GM23338 (cell line): ENCODE results near the gene TLE6. TPM values are rescaled to one million over a fixed set of nuclear protein-coding genes. Genes with fewer than 3 reads are reported as not detected.

Source experiments
- ATAC-seq: fragments of 200-7000 bp; cut with Tn5 transposase; 3 replicates; pipeline ENCODE4 v1.9.1; 2020
- DNase-seq: peaks from one replicate; pipeline ENCODE4 v3.0.0-alpha.2; 2015; ENCODE audit warnings: low spot score
- H2AFZ ChIP-seq: fragments of 200-600 bp; sonication (generic); 2 replicates; pipeline ENCODE4 v1.8.0; 2016; ENCODE audit warnings: antibody characterized with exemption, mild to moderate bottlenecking, moderate library complexity
- H3F3A ChIP-seq: fragments of 200-600 bp; sonication (generic); replicated peaks from 2 replicates; pipeline ENCODE4 v1.8.0; 2017; ENCODE audit warnings: antibody characterized with exemption, mixed run types, low read depth
- H3K27ac ChIP-seq: fragments of 200-600 bp; sonication (generic); 2 replicates; pipeline ENCODE4 v1.6.1; 2016; ENCODE audit warnings: low read depth
- H3K27me3 ChIP-seq: fragments of 200-600 bp; sonication (generic); 2 replicates; pipeline ENCODE4 v1.8.0; 2016; ENCODE audit warnings: mild to moderate bottlenecking, mixed run types, moderate library complexity; ENCODE audit not compliant: insufficient read depth
- H3K36me3 ChIP-seq: fragments of 200-600 bp; sonication (generic); 2 replicates; pipeline ENCODE4 v1.8.0; 2016; ENCODE audit warnings: mild to moderate bottlenecking; ENCODE audit not compliant: insufficient read depth
- H3K4me1 ChIP-seq: fragments of 200-600 bp; sonication (generic); 2 replicates; pipeline ENCODE4 v1.8.0; 2016; ENCODE audit warnings: mild to moderate bottlenecking, moderate library complexity; ENCODE audit not compliant: insufficient read depth
- H3K4me2 ChIP-seq: fragments of 200-600 bp; sonication (generic); 2 replicates; pipeline ENCODE4 v1.7.1; 2017; ENCODE audit warnings: mixed run types
- H3K4me3 ChIP-seq: fragments of 200-600 bp; sonication (generic); 2 replicates; pipeline ENCODE4 v1.6.1; 2016; ENCODE audit warnings: mixed run types
- H3K79me2 ChIP-seq: fragments of 200-600 bp; sonication (generic); replicated peaks from 2 replicates; pipeline ENCODE4 v1.8.0; 2017; ENCODE audit warnings: mild to moderate bottlenecking; ENCODE audit not compliant: insufficient read depth
- H3K9me2 ChIP-seq: fragments of 200-600 bp; sonication (generic); 2 replicates; pipeline ENCODE4 v1.8.0; 2017; ENCODE audit not compliant: insufficient read depth
- H4K20me1 ChIP-seq: fragments of 200-600 bp; sonication (generic); replicated peaks from 2 replicates; pipeline ENCODE4 v1.8.0; 2017; ENCODE audit warnings: mild to moderate bottlenecking; ENCODE audit not compliant: insufficient read depth
- H3K27ac Mint-ChIP-seq: 2 replicates; pipeline ENCODE4 v1.8.0; 2020; ENCODE audit warnings: inconsistent platforms, mild to moderate bottlenecking, moderate library complexity, mixed read lengths
- H3K27me3 Mint-ChIP-seq: 3 replicates; pipeline ENCODE4 v1.8.0; 2022; ENCODE audit warnings: low read depth, mild to moderate bottlenecking, moderate library complexity, mixed read lengths, inconsistent platforms; ENCODE audit not compliant: insufficient read depth, poor library complexity
- H3K36me3 Mint-ChIP-seq: 3 replicates; pipeline ENCODE4 v1.8.0; 2021; ENCODE audit warnings: low read depth, mild to moderate bottlenecking, inconsistent platforms, moderate library complexity, mixed read lengths
- H3K4me1 Mint-ChIP-seq: 3 replicates; pipeline ENCODE4 v1.8.0; 2020; ENCODE audit warnings: mild to moderate bottlenecking, inconsistent platforms, mixed read lengths
- H3K4me3 Mint-ChIP-seq: 3 replicates; pipeline ENCODE4 v1.8.0; 2021; ENCODE audit warnings: moderate library complexity, mild to moderate bottlenecking, inconsistent platforms, mixed read lengths
- H3K9me3 Mint-ChIP-seq: 3 replicates; pipeline ENCODE4 v1.8.0; 2020; ENCODE audit warnings: moderate library complexity, mild to moderate bottlenecking, inconsistent platforms, mixed read lengths
- CREB1 ChIP-seq: fragments of 250-450 bp; sonication (Bioruptor Pico); IDR thresholded peaks from 2 replicates; pipeline ENCODE4 v1.5.0; 2020; ENCODE audit warnings: low read depth, mild to moderate bottlenecking, moderate library complexity
- POLR2AphosphoS5 ChIP-seq: IDR thresholded peaks from 2 replicates; pipeline ENCODE4 v1.6.1; 2016; ENCODE audit warnings: antibody characterized with exemption, low read depth
- STAT1 ChIP-seq: IDR thresholded peaks from one replicate; pipeline ENCODE4 v1.6.1; 2016; ENCODE audit warnings: antibody characterized with exemption; ENCODE audit not compliant: unreplicated experiment
- ZNF114 ChIP-seq: fragments of 250-450 bp; sonication (Bioruptor Pico); IDR thresholded peaks from 2 replicates; pipeline ENCODE4 v1.5.0; 2020; ENCODE audit warnings: mild to moderate bottlenecking, moderate library complexity
- polyA plus RNA-seq: library from polyadenylated mRNA; unstranded; fragments of >200 nt; fragmentation: Nextera tagmentation; extraction: Ambion mirVana; gene quantifications from 2 replicates; pipeline ENCODE4 v1.2.1, GENCODE V29; 2016
- total RNA-seq: library from RNA; depleted of rRNA; stranded (reverse); fragments of >200 nt; shearing (Covaris generic); gene quantifications from 2 replicates; pipeline ENCODE4 v1.2.3, GENCODE V29; 2014
- TF ChIP-seq, protein P1 (sequence below): IDR thresholded peaks from 2 replicates; pipeline ENCODE4 v1.6.1; 2016; ENCODE audit warnings: antibody characterized with exemption
- TF ChIP-seq, protein P2 (sequence below): fragments of 250-450 bp; sonication (Bioruptor Pico); IDR thresholded peaks from 2 replicates; pipeline ENCODE4 v1.5.0; 2020; ENCODE audit warnings: mild to moderate bottlenecking, moderate library complexity

Gene TLE6
- total and polyA plus RNA-seq, 2 experiments from 2014 or later: 2.4 TPM

DNA sequence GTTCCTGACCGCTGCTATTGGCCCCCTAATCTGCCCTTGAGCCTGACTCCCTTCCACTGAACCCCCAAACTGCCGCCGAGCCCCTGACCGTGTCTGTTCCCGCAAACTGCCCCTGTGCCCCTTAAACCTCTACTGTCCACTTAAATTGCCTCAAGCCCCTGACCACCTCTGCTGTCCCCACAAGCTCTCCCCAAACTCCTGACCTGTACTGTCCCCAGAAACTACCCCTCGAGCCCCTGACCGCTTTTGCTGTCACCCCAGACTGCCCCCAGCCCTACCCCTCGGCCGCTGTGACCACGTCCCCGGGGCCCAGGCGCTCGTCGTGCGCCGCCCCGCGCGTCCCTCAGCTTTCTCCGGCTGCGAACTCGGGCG lies 33.0 kb upstream of the TLE6 start (continued):
- TF ChIP-seq STAT1 (no peak), POLR2AphosphoS5 (no peak), CREB1 (CRISPR knock-in tag) (no peak)
- TF ChIP-seq, protein P1, sequence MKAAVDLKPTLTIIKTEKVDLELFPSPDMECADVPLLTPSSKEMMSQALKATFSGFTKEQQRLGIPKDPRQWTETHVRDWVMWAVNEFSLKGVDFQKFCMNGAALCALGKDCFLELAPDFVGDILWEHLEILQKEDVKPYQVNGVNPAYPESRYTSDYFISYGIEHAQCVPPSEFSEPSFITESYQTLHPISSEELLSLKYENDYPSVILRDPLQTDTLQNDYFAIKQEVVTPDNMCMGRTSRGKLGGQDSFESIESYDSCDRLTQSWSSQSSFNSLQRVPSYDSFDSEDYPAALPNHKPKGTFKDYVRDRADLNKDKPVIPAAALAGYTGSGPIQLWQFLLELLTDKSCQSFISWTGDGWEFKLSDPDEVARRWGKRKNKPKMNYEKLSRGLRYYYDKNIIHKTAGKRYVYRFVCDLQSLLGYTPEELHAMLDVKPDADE: no peak

DNA sequence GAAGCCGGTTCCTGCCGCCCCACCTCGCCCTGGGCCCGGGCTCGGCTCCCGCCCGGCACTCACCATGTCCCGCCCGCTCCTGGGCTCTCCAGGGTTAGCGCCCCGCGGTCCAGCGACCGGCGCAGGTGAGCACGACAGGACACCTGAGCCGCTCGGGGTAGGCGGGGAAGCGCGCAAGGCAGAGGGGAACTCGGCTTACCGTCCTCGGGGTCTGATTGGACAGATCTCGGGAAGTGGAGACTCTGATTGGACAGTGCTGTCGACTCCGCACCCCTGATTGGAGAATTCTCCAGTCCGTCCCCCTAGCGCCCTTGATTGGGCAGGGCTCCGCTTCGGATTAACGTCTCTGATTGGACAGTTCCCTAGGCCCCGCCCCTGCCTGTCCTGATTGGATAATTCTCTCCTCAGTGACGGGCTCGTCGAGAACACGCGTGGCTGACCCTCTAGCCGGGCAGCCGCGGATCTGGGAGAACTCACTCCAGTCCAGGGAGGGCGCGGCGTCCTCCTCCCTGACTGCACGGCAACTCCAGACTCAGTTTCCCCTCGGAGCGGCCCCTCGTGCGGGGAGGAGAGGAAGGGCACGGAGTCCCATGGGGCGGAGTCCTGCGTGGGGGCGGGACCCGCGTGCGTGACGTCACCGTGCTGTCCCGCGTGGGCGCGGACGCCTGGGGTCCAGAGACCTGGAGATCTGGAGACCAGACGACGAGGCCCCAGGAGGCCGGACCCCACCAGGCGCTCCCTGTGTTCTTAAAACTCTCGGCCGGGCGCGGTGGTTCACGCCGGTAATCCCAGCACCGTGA lies 32.4 kb upstream of the TLE6 start, which contains the start of gene ZNF77:
Gene ZNF77, minus strand, starts transcription at position 197 of the 800 bp plus-strand sequence. Its CDS starts 131 bp downstream, at position 66.
- H3F3A ChIP-seq: 0 out of 2 replicates have a peak, but pooled peaks cover 8% of the 10 kb centered on the region
- Mint-ChIP-seq H3K27ac (no peak within 1 kb of the TSS; the same call in 1 of the 2 replicates), H3K36me3 (peaks cover 8% of the 10 kb centered on the region; the same call in 2 of the 3 replicates), H3K9me3 (0 out of 3 replicates have a peak, but pooled peaks cover 4% of the 10 kb centered on the region), H3K27me3 (peaks cover 20% of the 10 kb centered on the region), H3K4me1 (peaks cover 6% of the 10 kb centered on the region; the same call in 2 of the 3 replicates), H3K4me3 (peak within 1 kb of the TSS; percentile 82)
- no peaks in the 10 kb centered on the region for H3K36me3 ChIP-seq
- H2AFZ ChIP-seq: peak within 1 kb of the TSS; percentile 86
- H3K27me3 ChIP-seq: no peaks in the 10 kb centered on the region
- H4K20me1 ChIP-seq: peaks cover 9% of the 10 kb centered on the region; the same call in 1 of the 2 replicates
- peaks cover 12% of the 10 kb centered on the region for H3K79me2 ChIP-seq
- H3K9me2 ChIP-seq: no peaks in the 10 kb centered on the region
- ATAC-seq (peak; percentile 98), DNase-seq (peak; percentile 100)
- no peak within 1 kb of the TSS for H3K27ac ChIP-seq
- peak within 1 kb of the TSS; percentile 94 for H3K4me2 ChIP-seq
- peak within 1 kb of the TSS; percentile 85 for H3K4me3 ChIP-seq
- peak; percentile 84 for TF ChIP-seq CREB1 (CRISPR knock-in tag)
- no peak for TF ChIP-seq ZNF114 (CRISPR knock-in tag)
- TF ChIP-seq POLR2AphosphoS5: peak; percentile 91
- TF ChIP-seq, protein P2, sequence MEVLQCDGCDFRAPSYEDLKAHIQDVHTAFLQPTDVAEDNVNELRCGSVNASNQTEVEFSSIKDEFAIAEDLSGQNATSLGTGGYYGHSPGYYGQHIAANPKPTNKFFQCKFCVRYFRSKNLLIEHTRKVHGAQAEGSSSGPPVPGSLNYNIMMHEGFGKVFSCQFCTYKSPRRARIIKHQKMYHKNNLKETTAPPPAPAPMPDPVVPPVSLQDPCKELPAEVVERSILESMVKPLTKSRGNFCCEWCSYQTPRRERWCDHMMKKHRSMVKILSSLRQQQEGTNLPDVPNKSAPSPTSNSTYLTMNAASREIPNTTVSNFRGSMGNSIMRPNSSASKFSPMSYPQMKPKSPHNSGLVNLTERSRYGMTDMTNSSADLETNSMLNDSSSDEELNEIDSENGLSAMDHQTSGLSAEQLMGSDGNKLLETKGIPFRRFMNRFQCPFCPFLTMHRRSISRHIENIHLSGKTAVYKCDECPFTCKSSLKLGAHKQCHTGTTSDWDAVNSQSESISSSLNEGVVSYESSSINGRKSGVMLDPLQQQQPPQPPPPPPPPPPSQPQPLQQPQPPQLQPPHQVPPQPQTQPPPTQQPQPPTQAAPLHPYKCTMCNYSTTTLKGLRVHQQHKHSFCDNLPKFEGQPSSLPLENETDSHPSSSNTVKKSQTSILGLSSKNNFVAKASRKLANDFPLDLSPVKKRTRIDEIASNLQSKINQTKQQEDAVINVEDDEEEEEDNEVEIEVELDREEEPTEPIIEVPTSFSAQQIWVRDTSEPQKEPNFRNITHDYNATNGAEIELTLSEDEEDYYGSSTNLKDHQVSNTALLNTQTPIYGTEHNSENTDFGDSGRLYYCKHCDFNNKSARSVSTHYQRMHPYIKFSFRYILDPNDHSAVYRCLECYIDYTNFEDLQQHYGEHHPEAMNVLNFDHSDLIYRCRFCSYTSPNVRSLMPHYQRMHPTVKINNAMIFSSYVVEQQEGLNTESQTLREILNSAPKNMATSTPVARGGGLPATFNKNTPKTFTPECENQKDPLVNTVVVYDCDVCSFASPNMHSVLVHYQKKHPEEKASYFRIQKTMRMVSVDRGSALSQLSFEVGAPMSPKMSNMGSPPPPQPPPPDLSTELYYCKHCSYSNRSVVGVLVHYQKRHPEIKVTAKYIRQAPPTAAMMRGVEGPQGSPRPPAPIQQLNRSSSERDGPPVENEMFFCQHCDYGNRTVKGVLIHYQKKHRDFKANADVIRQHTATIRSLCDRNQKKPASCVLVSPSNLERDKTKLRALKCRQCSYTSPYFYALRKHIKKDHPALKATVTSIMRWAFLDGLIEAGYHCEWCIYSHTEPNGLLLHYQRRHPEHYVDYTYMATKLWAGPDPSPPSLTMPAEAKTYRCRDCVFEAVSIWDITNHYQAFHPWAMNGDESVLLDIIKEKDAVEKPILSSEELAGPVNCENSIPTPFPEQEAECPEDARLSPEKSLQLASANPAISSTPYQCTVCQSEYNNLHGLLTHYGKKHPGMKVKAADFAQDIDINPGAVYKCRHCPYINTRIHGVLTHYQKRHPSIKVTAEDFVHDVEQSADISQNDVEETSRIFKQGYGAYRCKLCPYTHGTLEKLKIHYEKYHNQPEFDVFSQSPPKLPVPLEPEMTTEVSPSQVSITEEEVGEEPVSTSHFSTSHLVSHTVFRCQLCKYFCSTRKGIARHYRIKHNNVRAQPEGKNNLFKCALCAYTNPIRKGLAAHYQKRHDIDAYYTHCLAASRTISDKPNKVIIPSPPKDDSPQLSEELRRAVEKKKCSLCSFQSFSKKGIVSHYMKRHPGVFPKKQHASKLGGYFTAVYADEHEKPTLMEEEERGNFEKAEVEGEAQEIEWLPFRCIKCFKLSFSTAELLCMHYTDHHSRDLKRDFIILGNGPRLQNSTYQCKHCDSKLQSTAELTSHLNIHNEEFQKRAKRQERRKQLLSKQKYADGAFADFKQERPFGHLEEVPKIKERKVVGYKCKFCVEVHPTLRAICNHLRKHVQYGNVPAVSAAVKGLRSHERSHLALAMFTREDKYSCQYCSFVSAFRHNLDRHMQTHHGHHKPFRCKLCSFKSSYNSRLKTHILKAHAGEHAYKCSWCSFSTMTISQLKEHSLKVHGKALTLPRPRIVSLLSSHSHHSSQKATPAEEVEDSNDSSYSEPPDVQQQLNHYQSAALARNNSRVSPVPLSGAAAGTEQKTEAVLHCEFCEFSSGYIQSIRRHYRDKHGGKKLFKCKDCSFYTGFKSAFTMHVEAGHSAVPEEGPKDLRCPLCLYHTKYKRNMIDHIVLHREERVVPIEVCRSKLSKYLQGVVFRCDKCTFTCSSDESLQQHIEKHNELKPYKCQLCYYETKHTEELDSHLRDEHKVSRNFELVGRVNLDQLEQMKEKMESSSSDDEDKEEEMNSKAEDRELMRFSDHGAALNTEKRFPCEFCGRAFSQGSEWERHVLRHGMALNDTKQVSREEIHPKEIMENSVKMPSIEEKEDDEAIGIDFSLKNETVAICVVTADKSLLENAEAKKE (CRISPR knock-in tag): no peak
- H3K4me1 ChIP-seq: peaks cover 8% of the 10 kb centered on the region
